K562 (cell line): Measurements from ENCODE around the gene CCDC90B. TPM values are rescaled to one million over a fixed set of nuclear protein-coding genes. Genes with fewer than 3 reads are reported as not detected.

Experiments used
- ATAC-seq: fragments of 200-7000 bp; cut with Tn5 transposase; 3 replicates; pipeline ENCODE4 v1.9.1; 2020; ENCODE audit warnings: moderate library complexity
- BruUV-seq: library from RNA; stranded (reverse); fragments of 400-500 nt; replicated peaks from 2 replicates; lab custom pipeline; 2021; lab: Mats Ljungman, UMichigan
- CTCF ChIA-PET: fragments of 300-600 bp; formaldehyde crosslinking; extraction: SDS; loops from one replicate; lab custom pipeline; 2021; ENCODE audit warnings: low intra/inter-chr PET ratio; lab: Yijun Ruan, JAX
- POLR2A ChIA-PET: fragments of 300-600, 350-650 bp; sonication (Branson Sonifier 250); formaldehyde crosslinking; extraction: SDS; loops from one replicate; lab custom pipeline; 2021; ENCODE audit warnings: antibody characterized with exemption, inconsistent platforms; lab: Yijun Ruan, JAX
- DNase-seq, 4 experiments: peaks; one replicate each; pipeline versions ENCODE4 v3.0.0 to v3.0.0-alpha.2; 2011 to 2018; ENCODE audit warnings: low spot score in 3 of 4, mixed read lengths in 3 of 4; ENCODE audit errors: extremely low read depth in 1 of 4
- FAIRE-seq: peaks from 2 replicates; lab custom pipeline; 2011; peaks lifted over from hg19 to GRCh38; lab: Jason Lieb, UNC
- H2AFZ ChIP-seq: 2 replicates; pipeline ENCODE4 v1.6.0; 2011; ENCODE audit warnings: low read depth, low read length, control low read depth, inconsistent platforms
- H3K27ac ChIP-seq: fragments of 200-600 bp; 3 replicates; pipeline ENCODE4 v1.8.0; 2011; ENCODE audit warnings: low read depth, mild to moderate bottlenecking, control low read depth, inconsistent platforms, low read length, moderate library complexity, mixed read lengths; ENCODE audit errors: extremely low read depth
- H3K27me3 ChIP-seq, 2 experiments: fragments of 300-600 bp in 1 of 2; 2 replicates in 1 of 2; 3 replicates in 1 of 2; pipeline versions ENCODE4 v1.6.0 to v1.8.0; 2011; ENCODE audit warnings: inconsistent platforms in 2 of 2, low read length in 2 of 2, mild to moderate bottlenecking in 1 of 2, mixed read lengths in 1 of 2, moderate library complexity in 1 of 2; ENCODE audit not compliant: control insufficient read depth in 2 of 2, insufficient read depth in 2 of 2
- H3K36me3 ChIP-seq: fragments of 300-600 bp; 3 replicates; pipeline ENCODE4 v1.8.0; 2011; ENCODE audit warnings: mild to moderate bottlenecking, low read length, inconsistent platforms; ENCODE audit not compliant: control insufficient read depth, insufficient read depth
- H3K4me1 ChIP-seq, 2 experiments: fragments of 200-600 bp in 1 of 2; replicated peaks in 1 of 2; 2 replicates in 1 of 2; 3 replicates in 1 of 2; pipeline versions ENCODE4 v1.5.1 to v1.8.0; 2011; ENCODE audit warnings: inconsistent platforms in 2 of 2, low read length in 2 of 2, mild to moderate bottlenecking in 1 of 2, mixed read lengths in 1 of 2, moderate library complexity in 1 of 2; ENCODE audit not compliant: control insufficient read depth in 2 of 2, insufficient read depth in 2 of 2
- H3K4me2 ChIP-seq: 2 replicates; pipeline ENCODE4 v1.6.1; 2011; ENCODE audit warnings: low read length, control low read depth, inconsistent platforms, mixed read lengths; ENCODE audit not compliant: insufficient read depth
- H3K4me3 ChIP-seq: fragments of 200-600 bp; sonication (generic), shearing (Covaris generic); 2 replicates; pipeline ENCODE4 v1.5.1; 2016; ENCODE audit warnings: control low read depth, inconsistent platforms
- H3K79me2 ChIP-seq: fragments of 200-600 bp; 3 replicates; pipeline ENCODE4 v1.8.0; 2011; ENCODE audit warnings: low read length, inconsistent platforms; ENCODE audit not compliant: control insufficient read depth, insufficient read depth
- H3K9ac ChIP-seq, 2 experiments: 2 replicates each; pipeline versions ENCODE4 v1.6.0 to v1.6.1; 2011; ENCODE audit warnings: low read depth in 2 of 2, low read length in 2 of 2, control low read depth in 1 of 2, inconsistent platforms in 1 of 2, mild to moderate bottlenecking in 1 of 2, mixed read lengths in 1 of 2; ENCODE audit not compliant: insufficient read depth in 1 of 2
- H3K9me1 ChIP-seq: one replicate; pipeline ENCODE4 v1.6.0; 2011; ENCODE audit warnings: inconsistent platforms, mild to moderate bottlenecking, low read length, moderate library complexity; ENCODE audit not compliant: control insufficient read depth, insufficient read depth
- H3K9me3 ChIP-seq: replicated peaks from 2 replicates; pipeline ENCODE4 v1.5.1; 2011; ENCODE audit warnings: low read depth, low read length, inconsistent platforms; ENCODE audit not compliant: control insufficient read depth, insufficient read depth
- H4K20me1 ChIP-seq: replicated peaks from 2 replicates; pipeline ENCODE4 v1.6.1; 2011; ENCODE audit warnings: low read length, inconsistent platforms, mixed read lengths; ENCODE audit not compliant: control insufficient read depth, insufficient read depth
- HDAC6 ChIP-seq: IDR thresholded peaks from 2 replicates; pipeline ENCODE4 v1.6.1; 2012; ENCODE audit warnings: low read depth, mild to moderate bottlenecking, control low read depth, inconsistent platforms, low read length, moderate library complexity
- TCF7 ChIP-seq: sonication (generic); IDR thresholded peaks from 2 replicates; pipeline ENCODE4 v1.6.1; 2016; ENCODE audit warnings: antibody characterized with exemption, borderline replicate concordance
- WGBS: fragments of 100-300 bp; shearing (Covaris generic); methylation state at CpG from one replicate; pipeline ENCODE4 v1.1.6; 2016; ENCODE audit warnings: low coverage, mixed read lengths; ENCODE audit not compliant: insufficient coverage; ENCODE audit errors: missing lambda C conversion rate; 5-methylcytosine and 5-hydroxymethylcytosine counted together
- in situ Hi-C: fragments of 300-500 bp; cut with MboI; formaldehyde crosslinking; loops from 4 replicates; pipeline ENCODE4 v1.15.0; 2018; ENCODE audit warnings: inconsistent platforms, mixed read lengths
- intact Hi-C: fragments of 100-400 bp; cut with micrococcal nuclease; formaldehyde crosslinking; loops from 2 replicates; pipeline ENCODE4 v1.14.2; 2022
- polyA plus RNA-seq, 8 experiments: library from polyadenylated mRNA; depleted of rRNA in 4 of 8; stranded (reverse) in 5 of 8; unstranded in 3 of 8; fragments of >200 nt; fragmentation: Nextera tagmentation in 2 of 8; fragmentation: Illumina TruSeq in 1 of 8; extraction: Ambion mirVana in 2 of 8; extraction: Trizol in 1 of 8; gene quantifications; 2 replicates each; pipeline versions ENCODE4 v1.2.1 to v1.2.3, GENCODE V29; 2011 to 2014; ENCODE audit warnings: inconsistent platforms in 1 of 8, missing spikeins in 1 of 8
- total RNA-seq, 7 experiments: library from RNA; depleted of rRNA in 6 of 7; stranded (reverse); fragments of >200 nt in 6 of 7; fragmentation: Illumina TruSeq in 2 of 7; extraction: Trizol in 2 of 7; gene quantifications; 2 replicates each; pipeline versions ENCODE4 v1.2.1 to v1.2.3, GENCODE V29; 2011 to 2021; ENCODE audit warnings: low replicate concordance in 1 of 7
- TF ChIP-seq, protein P1 (sequence below): sonication (generic); formaldehyde crosslinking; IDR thresholded peaks from 2 replicates; pipeline ENCODE4 v1.5.0; 2020; ENCODE audit warnings: missing genetic modification reagents
- TF ChIP-seq, protein P2 (sequence below): fragments of 200-800 bp; sonication (Bioruptor generic); IDR thresholded peaks from 2 replicates; pipeline ENCODE4 v1.6.1; 2017; ENCODE audit warnings: missing genetic modification characterization, missing compliant biosample characterization

Gene CCDC90B
- total and polyA plus RNA-seq, 9 of the 15 experiments (the other 6 are each of a cell fraction or from before 2014, with no cell fraction given), result 26.6 to 63.6 (median 51.8) TPM

DNA sequence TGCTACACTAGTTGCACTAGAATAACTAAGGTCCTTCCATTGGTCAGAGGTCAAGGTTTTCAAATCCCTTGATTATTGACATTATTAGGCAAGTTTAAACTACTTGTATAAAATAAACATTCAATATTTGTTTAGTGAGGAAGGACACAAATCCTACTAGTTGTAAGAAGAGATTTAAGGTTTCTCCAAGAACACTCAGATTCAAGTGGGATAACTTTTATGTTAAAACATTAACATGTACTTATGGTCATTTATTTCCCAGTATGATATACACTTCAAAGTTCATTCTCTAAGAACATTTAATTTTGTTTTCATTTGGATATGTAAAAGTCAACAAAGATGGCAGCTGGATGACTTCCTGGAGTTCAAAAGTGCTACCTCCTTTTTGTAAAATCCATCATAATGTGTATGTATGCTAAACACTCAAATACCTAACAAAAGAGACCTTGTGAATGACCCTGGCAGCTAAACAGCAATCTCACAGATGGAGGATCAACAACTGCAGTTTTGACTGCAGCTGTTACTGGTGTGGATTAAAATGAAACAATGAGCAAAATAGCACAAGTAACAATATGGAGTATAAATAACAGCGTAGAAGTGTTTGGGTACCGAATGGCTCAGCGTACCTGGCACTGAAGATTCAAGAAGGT, 1.5 kb downstream of the CCDC90B start:
- CTCF ChIA-PET, result no interaction called here
- TF ChIP-seq, protein P1, sequence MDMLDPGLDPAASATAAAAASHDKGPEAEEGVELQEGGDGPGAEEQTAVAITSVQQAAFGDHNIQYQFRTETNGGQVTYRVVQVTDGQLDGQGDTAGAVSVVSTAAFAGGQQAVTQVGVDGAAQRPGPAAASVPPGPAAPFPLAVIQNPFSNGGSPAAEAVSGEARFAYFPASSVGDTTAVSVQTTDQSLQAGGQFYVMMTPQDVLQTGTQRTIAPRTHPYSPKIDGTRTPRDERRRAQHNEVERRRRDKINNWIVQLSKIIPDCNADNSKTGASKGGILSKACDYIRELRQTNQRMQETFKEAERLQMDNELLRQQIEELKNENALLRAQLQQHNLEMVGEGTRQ, result no peak
- Histone ChIP-seq H3K9me3 (no peaks in the 10 kb centered on the region), H3K4me2 (peak overlapping the region; percentile 95), H3K4me1 (peaks cover 6 to 11% of the 10 kb centered on the region in 2 experiments; a peak in 4 of 5 replicates), H3K9ac (peak overlapping the region in 1 of 2 experiments; percentile 98; a peak in 2 of 4 replicates), H4K20me1 (no peaks in the 10 kb centered on the region), H3K27me3 (no peaks in the 10 kb centered on the region), H3K9me1 (no peaks in the 10 kb centered on the region), H3K36me3 (peaks cover 12% of the 10 kb centered on the region; the same call in 2 of the 3 replicates), H3K27ac (peak overlapping the region; percentile 99; the same call in 2 of the 3 replicates), H3K79me2 (peaks cover 29% of the 10 kb centered on the region), H2AFZ (no peak overlapping the region), H3K4me3 (peak overlapping the region; percentile 76)
- DNase-seq (peak in 1 of 4 experiments; percentile 8), FAIRE-seq (no peak), ATAC-seq (no peak)
- intact Hi-C loops, result loop anchor here (2.0 kb wide), 1 partner anchor 384 kb away; the partner anchor contains the start of genes DDIAS and PRCP
- no TSS peak for BruUV-seq
- 2% methylated on average over 3 of the region's 3 CpGs for WGBS
- in situ Hi-C loops, result no loop called here
- POLR2A ChIA-PET, result interaction anchor here (1.2 kb wide), 1 partner anchor 8 kb away, joined by 3 read pairs; no protein-coding TSS in a partner anchor

DNA sequence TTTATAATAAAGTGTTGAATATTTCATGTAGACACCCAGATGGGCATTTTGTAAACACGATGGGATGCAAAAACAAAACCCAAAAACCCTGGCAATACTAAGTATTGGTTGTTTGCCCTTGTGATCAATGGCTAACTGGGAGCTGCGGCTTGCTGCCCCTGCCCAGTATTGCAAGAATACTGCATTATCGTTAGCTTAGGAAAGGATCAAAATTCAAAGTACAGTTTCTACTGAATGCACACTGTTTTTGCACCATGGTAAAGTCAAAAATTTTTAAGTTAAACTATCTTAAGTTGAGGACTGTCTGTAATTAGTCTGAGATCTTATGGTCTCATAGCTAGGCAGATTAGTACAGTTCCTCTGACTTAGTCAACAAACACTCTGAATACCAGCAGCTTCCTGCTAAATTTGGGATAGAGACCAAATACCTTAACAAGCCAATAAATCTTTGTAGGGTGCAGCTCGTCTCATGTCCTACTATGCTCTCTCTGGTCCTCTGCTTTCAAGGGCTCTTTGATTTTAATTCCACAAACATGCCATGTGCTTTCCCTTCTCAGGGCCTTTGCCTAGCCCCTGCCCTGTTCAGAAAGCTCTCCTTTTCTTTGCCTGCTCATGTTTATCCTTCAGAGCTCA, 4.0 kb downstream of the CCDC90B start:
- H3K79me2 ChIP-seq, result peaks cover 29% of the 10 kb centered on the region
- no peaks in the 10 kb centered on the region for H3K27me3 ChIP-seq
- ChIA-PET POLR2A (interaction anchor here (0.6 to 0.9 kb wide), 4 partner anchors 20 to 548 kb away, joined by 3 read pairs; no protein-coding TSS in a partner anchor), CTCF (no interaction called here)
- WGBS, result 66% methylated on average over 4 of the region's 4 CpGs
- in situ Hi-C loops, result no loop called here
- no peak for ATAC-seq
- H3K9me3 ChIP-seq, result no peaks in the 10 kb centered on the region
- no peak overlapping the region for H3K4me2 ChIP-seq
- no TSS peak for BruUV-seq
- no peak overlapping the region for H3K9ac ChIP-seq
- no peaks in the 10 kb centered on the region for H4K20me1 ChIP-seq
- H3K36me3 ChIP-seq, result peaks cover 26% of the 10 kb centered on the region; the same call in 2 of the 3 replicates
- no peaks in the 10 kb centered on the region for H3K9me1 ChIP-seq
- FAIRE-seq, result no peak
- H3K27ac ChIP-seq, result no peak overlapping the region
- no peak for DNase-seq
- intact Hi-C loops, result no loop called here
- H3K4me1 ChIP-seq, result peaks cover 0 to 5% of the 10 kb centered on the region in 2 experiments; a peak in 3 of 5 replicates
- H3K4me3 ChIP-seq, result no peak overlapping the region
- H2AFZ ChIP-seq, result no peak overlapping the region
- TF ChIP-seq, protein P2, sequence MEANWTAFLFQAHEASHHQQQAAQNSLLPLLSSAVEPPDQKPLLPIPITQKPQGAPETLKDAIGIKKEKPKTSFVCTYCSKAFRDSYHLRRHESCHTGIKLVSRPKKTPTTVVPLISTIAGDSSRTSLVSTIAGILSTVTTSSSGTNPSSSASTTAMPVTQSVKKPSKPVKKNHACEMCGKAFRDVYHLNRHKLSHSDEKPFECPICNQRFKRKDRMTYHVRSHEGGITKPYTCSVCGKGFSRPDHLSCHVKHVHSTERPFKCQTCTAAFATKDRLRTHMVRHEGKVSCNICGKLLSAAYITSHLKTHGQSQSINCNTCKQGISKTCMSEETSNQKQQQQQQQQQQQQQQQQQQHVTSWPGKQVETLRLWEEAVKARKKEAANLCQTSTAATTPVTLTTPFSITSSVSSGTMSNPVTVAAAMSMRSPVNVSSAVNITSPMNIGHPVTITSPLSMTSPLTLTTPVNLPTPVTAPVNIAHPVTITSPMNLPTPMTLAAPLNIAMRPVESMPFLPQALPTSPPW (CRISPR knock-in tag), result no peak
- TF ChIP-seq TCF7 (no peak), HDAC6 (no peak)
